Spleen (tissue), 11 donors: ENCODE results near the gene SECTM1. TPM values are rescaled to one million over a fixed set of nuclear protein-coding genes. Genes with fewer than 3 reads are reported as not detected.

Experiments
- DNase-seq: peaks from one replicate; pipeline ENCODE4 v3.0.0-alpha.2; 2020
- H3K27ac ChIP-seq, 8 donors: fragments of 200-600 bp; sonication (generic) in 7 of 8; 1 replicate in 4 of 8; 2 replicates in 4 of 8; pipeline versions ENCODE4 v1.5.0 to v1.8.0; 2016 to 2021; ENCODE audit warnings: inconsistent platforms in 4 of 8, mild to moderate bottlenecking in 4 of 8, moderate library complexity in 1 of 8
- H3K27me3 ChIP-seq, 7 donors: fragments of 200-600 bp; sonication (generic) in 6 of 7; replicated peaks in 1 of 7; 1 replicate in 4 of 7; 2 replicates in 3 of 7; pipeline versions ENCODE4 v1.5.0 to v1.8.0; 2016 to 2021; ENCODE audit warnings: inconsistent platforms in 3 of 7, mild to moderate bottlenecking in 1 of 7
- H3K36me3 ChIP-seq, 6 donors: fragments of 200-600 bp; sonication (generic) in 5 of 6; 1 replicate in 4 of 6; 2 replicates in 2 of 6; pipeline versions ENCODE4 v1.5.0 to v1.8.0; 2016 to 2021; ENCODE audit warnings: inconsistent platforms in 2 of 6
- H3K4me1 ChIP-seq, 6 donors: fragments of 200-600 bp; sonication (generic) in 5 of 6; 1 replicate in 3 of 6; 2 replicates in 3 of 6; pipeline versions ENCODE4 v1.5.0 to v1.8.0; 2016 to 2021; ENCODE audit warnings: inconsistent platforms in 3 of 6
- H3K4me3 ChIP-seq, 8 donors: fragments of 200-600 bp; sonication (generic) in 7 of 8; 1 replicate in 4 of 8; 2 replicates in 4 of 8; pipeline versions ENCODE4 v1.5.0 to v1.8.0; 2016 to 2021; ENCODE audit warnings: inconsistent platforms in 4 of 8, mild to moderate bottlenecking in 4 of 8, moderate library complexity in 2 of 8
- H3K9me3 ChIP-seq, 8 donors: fragments of 200-600 bp; sonication (generic) in 7 of 8; 1 replicate in 4 of 8; 2 replicates in 4 of 8; pipeline versions ENCODE4 v1.5.0 to v1.8.0; 2016 to 2021; ENCODE audit warnings: inconsistent platforms in 4 of 8
- POLR2A ChIP-seq, 3 donors: fragments of 450-650 bp; IDR thresholded peaks; one replicate each; pipeline ENCODE4 v1.5.1; 2017; ENCODE audit warnings: antibody characterized with exemption in 3 of 3, mild to moderate bottlenecking in 1 of 3
- POLR2AphosphoS5 ChIP-seq, 3 donors: sonication (generic); formaldehyde crosslinking; IDR thresholded peaks; one replicate each; pipeline ENCODE4 v1.5.1; 2017; ENCODE audit warnings: antibody characterized with exemption in 3 of 3
- WGBS, 5 donors: extraction: QIAGEN DNeasy Blood & Tissue Kit in 3 of 5; methylation state at CpG; one replicate each; pipeline versions ENCODE4 v1.1.5 to v1.1.7; 2013 to 2018; 5-methylcytosine and 5-hydroxymethylcytosine counted together
- intact Hi-C: fragments of 100-400 bp; cut with DNase I; formaldehyde crosslinking; loops from one replicate; pipeline ENCODE4 v1.15.0; 2023; ENCODE audit warnings: low total_unique reads
- polyA plus RNA-seq, 3 donors: library from polyadenylated mRNA; stranded (reverse); fragments of 200-250 nt; gene quantifications; one replicate each; pipeline ENCODE4 v1.2.1, GENCODE V29; 2013
- total RNA-seq, 7 donors: library from RNA; depleted of rRNA in 3 of 7; stranded (reverse); fragments of >200 nt in 3 of 7; fragmentation: NEBNext Ultra II Directional in 4 of 7; extraction: Animal tissue kit (Norgen Biotek cat#: 25700) in 4 of 7; gene quantifications; one replicate each; pipeline versions ENCODE4 v1.1.0 to v1.2.1, GENCODE V29; 2016 to 2021
- TF ChIP-seq, protein P1 (sequence below), 11 experiments: fragments of 200-600 bp in 7 of 11; fragments of 450-650 bp in 4 of 11; sonication (generic) in 4 of 11; IDR thresholded peaks in 8 of 11; conservative IDR thresholded peaks in 3 of 11; 1 replicate in 7 of 11; 2 replicates in 4 of 11; pipeline versions ENCODE4 v1.4.0 to v1.8.0; 2016 to 2021; ENCODE audit warnings: antibody characterized with exemption in 11 of 11, inconsistent platforms in 4 of 11, mild to moderate bottlenecking in 1 of 11
- donor health status: healthy with polysubstance abuse.
- donor health status: DM: no; HTN: no; CAD: no; lungs with moderate emphysema.
- donor health status: DM: no; HTN: no; CAD: no.
- donor health status: Bipolar disorder and iron deficiency.
- donor health status: healthy.
- donor health status: DM: no; HTN: no; CAD: no.
- donor health status: DM: yes; HTN: yes; CAD: no.

SECTM1 gene
- total and polyA plus RNA-seq, 10 donors, result 6.0 to 141 (median 60.4) TPM

DNA sequence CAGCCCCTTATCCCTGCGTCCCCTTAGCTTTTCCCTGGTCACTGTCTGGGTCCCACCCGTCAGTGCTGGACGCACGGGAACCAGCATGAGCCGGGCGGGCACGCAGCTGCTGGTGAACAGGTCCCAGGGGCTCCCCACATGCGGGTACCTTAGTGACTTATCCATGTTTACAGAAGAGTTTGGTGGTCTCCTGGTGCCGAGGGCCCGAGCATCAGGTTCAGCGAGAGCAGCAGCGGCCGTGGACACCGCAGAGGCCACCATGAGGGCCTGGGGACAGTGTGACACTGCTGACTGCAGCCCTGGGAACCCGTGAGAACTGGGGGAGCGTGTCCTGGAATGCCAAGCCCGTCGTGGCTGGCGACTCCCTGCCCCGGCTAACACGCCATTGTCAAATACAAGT is 22.7 kb downstream of the SECTM1 start:
- Histone ChIP-seq H3K4me3 (no peak overlapping the region), H3K9me3 (no peaks in the 10 kb centered on the region), H3K27ac (no peak overlapping the region), H3K27me3 (peaks cover 0 to 53% (median 20%) of the 10 kb centered on the region in 7 donors), H3K4me1 (peaks cover 0 to 23% (median 17%) of the 10 kb centered on the region in 6 donors), H3K36me3 (peaks cover 0 to 10% (median 0%) of the 10 kb centered on the region in 6 donors)
- intact Hi-C loops, result no loop called here
- TF ChIP-seq POLR2A (IDR thresholded peaks at IDR 0.05) (no peak), POLR2AphosphoS5 (IDR thresholded peaks at IDR 0.05) (no peak)
- TF ChIP-seq, protein P1, sequence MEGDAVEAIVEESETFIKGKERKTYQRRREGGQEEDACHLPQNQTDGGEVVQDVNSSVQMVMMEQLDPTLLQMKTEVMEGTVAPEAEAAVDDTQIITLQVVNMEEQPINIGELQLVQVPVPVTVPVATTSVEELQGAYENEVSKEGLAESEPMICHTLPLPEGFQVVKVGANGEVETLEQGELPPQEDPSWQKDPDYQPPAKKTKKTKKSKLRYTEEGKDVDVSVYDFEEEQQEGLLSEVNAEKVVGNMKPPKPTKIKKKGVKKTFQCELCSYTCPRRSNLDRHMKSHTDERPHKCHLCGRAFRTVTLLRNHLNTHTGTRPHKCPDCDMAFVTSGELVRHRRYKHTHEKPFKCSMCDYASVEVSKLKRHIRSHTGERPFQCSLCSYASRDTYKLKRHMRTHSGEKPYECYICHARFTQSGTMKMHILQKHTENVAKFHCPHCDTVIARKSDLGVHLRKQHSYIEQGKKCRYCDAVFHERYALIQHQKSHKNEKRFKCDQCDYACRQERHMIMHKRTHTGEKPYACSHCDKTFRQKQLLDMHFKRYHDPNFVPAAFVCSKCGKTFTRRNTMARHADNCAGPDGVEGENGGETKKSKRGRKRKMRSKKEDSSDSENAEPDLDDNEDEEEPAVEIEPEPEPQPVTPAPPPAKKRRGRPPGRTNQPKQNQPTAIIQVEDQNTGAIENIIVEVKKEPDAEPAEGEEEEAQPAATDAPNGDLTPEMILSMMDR (IDR thresholded peaks at IDR 0.05 in 8 of 11, conservative IDR thresholded peaks at IDR 0.05 in 3 of 11), result no peak
- WGBS, 5 donors, result 85 to 90% (median 86%) methylated on average over 14 to 21 of the region's 21 CpGs
- DNase-seq, result no peak

DNA sequence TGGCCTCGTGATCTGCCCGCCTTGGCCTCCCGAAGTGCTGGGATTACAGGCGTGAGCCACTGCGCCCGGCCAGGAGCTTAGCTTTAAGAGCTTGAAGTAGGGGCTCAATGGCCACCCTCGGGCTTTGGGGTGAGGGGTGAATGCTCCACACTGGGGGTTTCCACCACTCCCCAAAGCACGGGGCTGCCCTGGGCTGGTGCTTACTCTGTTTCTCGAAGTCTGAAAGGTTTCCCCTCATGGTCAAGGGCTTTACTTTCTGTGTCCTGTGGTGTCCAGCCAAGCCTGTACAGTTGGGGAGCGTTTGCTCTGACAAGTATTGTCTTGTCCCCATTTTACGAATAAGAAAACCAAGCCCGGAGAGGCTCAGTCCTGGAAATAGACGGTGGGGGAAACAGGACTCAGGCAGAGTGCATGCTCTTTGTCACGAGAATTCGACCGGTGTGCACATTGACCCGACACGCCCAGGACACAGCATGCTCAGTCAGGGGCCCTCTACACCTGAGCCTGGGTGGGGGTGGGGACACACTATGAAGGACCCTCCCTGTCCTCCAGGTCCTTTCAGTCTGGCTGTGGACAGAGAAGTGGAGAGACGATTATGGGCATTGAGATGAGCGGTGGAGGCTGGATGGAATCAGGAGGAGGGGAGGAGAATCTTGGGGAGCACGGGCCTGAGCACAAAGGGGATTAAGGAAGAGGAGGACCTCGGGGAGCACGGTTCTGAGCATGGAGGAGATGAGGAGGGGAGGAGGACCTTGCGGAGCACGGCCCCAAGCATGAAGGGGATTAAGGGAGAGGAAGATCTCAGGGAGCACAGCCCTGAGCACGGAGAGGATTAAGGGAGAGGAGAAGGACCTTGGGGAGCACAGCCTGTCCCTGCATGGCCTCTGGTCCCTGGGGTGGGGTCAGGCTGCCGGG is 23.7 kb downstream of the SECTM1 start:
- no peak overlapping the region for H3K4me3 ChIP-seq
- peaks cover 0 to 10% (median 0%) of the 10 kb centered on the region in 6 donors for H3K36me3 ChIP-seq
- DNase-seq, result no peak
- TF ChIP-seq POLR2AphosphoS5 (IDR thresholded peaks at IDR 0.05) (no peak), POLR2A (IDR thresholded peaks at IDR 0.05) (no peak)
- TF ChIP-seq, protein P1 (IDR thresholded peaks at IDR 0.05 in 8 of 11, conservative IDR thresholded peaks at IDR 0.05 in 3 of 11), result no peak
- WGBS, 5 donors, result 82 to 92% (median 86%) methylated on average over 21 to 27 of the region's 27 CpGs
- peaks cover 0 to 23% (median 7%) of the 10 kb centered on the region in 6 donors for H3K4me1 ChIP-seq
- intact Hi-C loops, result no loop called here
- H3K9me3 ChIP-seq, result no peaks in the 10 kb centered on the region
- H3K27me3 ChIP-seq, result peaks cover 0 to 43% (median 13%) of the 10 kb centered on the region in 7 donors
- no peak overlapping the region for H3K27ac ChIP-seq

DNA sequence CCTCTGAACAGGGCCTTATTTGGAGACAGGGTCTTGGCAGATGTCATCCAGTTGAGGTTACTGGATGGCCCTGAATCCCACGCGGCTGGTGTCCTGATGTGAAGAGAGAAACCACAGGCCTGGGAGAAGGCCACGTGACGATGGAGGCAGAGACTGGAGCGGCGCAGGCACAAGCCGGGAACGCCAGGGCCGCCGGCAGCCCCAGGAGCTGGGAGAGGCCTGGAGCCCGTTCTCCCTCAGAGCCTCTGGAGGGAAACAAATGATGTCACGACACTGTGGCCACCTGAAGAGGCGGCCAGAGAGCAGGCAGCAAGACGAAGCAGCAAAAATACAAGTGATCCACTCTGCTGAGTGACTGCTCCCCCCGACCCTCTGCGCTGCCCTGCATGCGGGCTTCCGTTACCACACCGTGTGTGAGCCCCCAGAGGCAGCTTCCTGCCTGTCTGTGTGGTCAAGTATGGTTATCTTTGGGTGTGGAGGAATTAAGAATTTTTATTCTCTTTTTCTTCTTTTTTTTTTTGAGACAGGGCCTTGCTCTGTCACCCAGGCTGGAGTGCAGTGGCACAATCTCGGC is 27.8 kb downstream of the SECTM1 start:
- Histone ChIP-seq H3K4me1 (peaks cover 5 to 55% (median 35%) of the 10 kb centered on the region in 6 donors), H3K27me3 (peaks cover 0 to 43% (median 7%) of the 10 kb centered on the region in 7 donors), H3K36me3 (no peaks in the 10 kb centered on the region), H3K4me3 (no peak overlapping the region), H3K9me3 (no peaks in the 10 kb centered on the region), H3K27ac (peak overlapping the region in 3 of 8 donors; percentile 41 to 96 (median 49))
- DNase-seq, result peak; percentile 76
- intact Hi-C loops, result no loop called here
- 46 to 65% (median 47%) methylated on average over 19 to 20 of the region's 20 CpGs for WGBS, 5 donors
- TF ChIP-seq, protein P1 (IDR thresholded peaks at IDR 0.05 in 8 of 11, conservative IDR thresholded peaks at IDR 0.05 in 3 of 11), result no peak
- no peak for TF ChIP-seq POLR2AphosphoS5 (IDR thresholded peaks at IDR 0.05)
- no peak for TF ChIP-seq POLR2A (IDR thresholded peaks at IDR 0.05)
